Right atrium auricular region (tissue), 2 donors: Measurements from ENCODE around the gene CEACAM6. TPM values are rescaled to one million over a fixed set of nuclear protein-coding genes. Genes with fewer than 3 reads are reported as not detected.
A peak's percentile ranks its signal among the peaks of the same experiment; 100 is the strongest.

Source experiments
- DNase-seq: peaks from one replicate; pipeline ENCODE4 v3.0.0-alpha.2; 2019; ENCODE audit warnings: low spot score
- H3K27ac ChIP-seq, 2 donors: fragments of 200-600 bp; sonication (generic); 1 replicate in 1 of 2; 2 replicates in 1 of 2; pipeline ENCODE4 v1.5.1; 2016 to 2019
- H3K27me3 ChIP-seq, 2 donors: fragments of 200-600 bp; sonication (generic); one replicate each; pipeline versions ENCODE4 v1.5.1 to v1.6.0; 2017 to 2019
- H3K36me3 ChIP-seq: fragments of 200-600 bp; sonication (generic); one replicate; pipeline ENCODE4 v1.5.1; 2016
- H3K4me1 ChIP-seq, 2 donors: fragments of 200-600 bp; sonication (generic); one replicate each; pipeline versions ENCODE4 v1.5.1 to v1.6.0; 2017 to 2019
- H3K4me3 ChIP-seq, 2 donors: fragments of 200-600 bp; sonication (generic); 1 replicate in 1 of 2; 2 replicates in 1 of 2; pipeline ENCODE4 v1.5.1; 2017 to 2019; ENCODE audit warnings: mild to moderate bottlenecking in 1 of 2, moderate library complexity in 1 of 2
- H3K9me3 ChIP-seq, 2 donors: fragments of 200-600 bp; sonication (generic); one replicate each; pipeline ENCODE4 v1.5.1; 2019
- CTCF ChIP-seq, 2 donors: fragments of 200-600 bp; sonication (generic); IDR thresholded peaks; one replicate each; pipeline ENCODE4 v1.5.1; 2019; ENCODE audit warnings: antibody characterized with exemption in 2 of 2
- total RNA-seq, 2 donors: library from RNA; depleted of rRNA; stranded (reverse); fragments of >200 nt; gene quantifications; one replicate each; pipeline ENCODE4 v1.1.0, GENCODE V29; 2016

CEACAM6 gene
- total RNA-seq, 2 donors from 2014 or later, result not detected

- no peaks in the 10 kb centered on the region for H3K36me3 ChIP-seq
- TF ChIP-seq CTCF (IDR thresholded peaks at IDR 0.05), result peak; percentile 53 to 81
- H3K4me3 ChIP-seq, result no peak overlapping the region
- no peaks in the 10 kb centered on the region for H3K9me3 ChIP-seq
- no peaks in the 10 kb centered on the region for H3K4me1 ChIP-seq
- no peak for DNase-seq
- H3K27ac ChIP-seq, result no peak overlapping the region
- H3K27me3 ChIP-seq, result no peaks in the 10 kb centered on the region
These were observed 39.7 kb downstream of the CEACAM6 start for GRCh38 chr19:41795031-41795461.

- H3K27ac ChIP-seq, result no peak within 1 kb of the TSS
- no peaks in the 10 kb centered on the region for H3K27me3 ChIP-seq
- DNase-seq, result no peak
- H3K36me3 ChIP-seq, result no peaks in the 10 kb centered on the region
- TF ChIP-seq CTCF (IDR thresholded peaks at IDR 0.05), result no peak
- no peaks in the 10 kb centered on the region for H3K4me1 ChIP-seq
- H3K4me3 ChIP-seq, result no peak within 1 kb of the TSS
- H3K9me3 ChIP-seq, result no peaks in the 10 kb centered on the region
These were observed 41.0 kb downstream of the CEACAM6 start, which contains the start of gene CEACAM3 for GRCh38 chr19:41796362-41796761. Gene CEACAM3 (plus strand): TSS chr19:41796587. CDS start chr19:41796678, 91 bp downstream.

GRCh38 chr19:41796901-41797300 lies 41.6 kb downstream of the CEACAM6 start:
- DNase-seq, result no peak
- no peaks in the 10 kb centered on the region for H3K4me1 ChIP-seq
- no peak overlapping the region for H3K4me3 ChIP-seq
- H3K27ac ChIP-seq, result no peak overlapping the region
- H3K36me3 ChIP-seq, result no peaks in the 10 kb centered on the region
- no peaks in the 10 kb centered on the region for H3K27me3 ChIP-seq
- TF ChIP-seq CTCF (IDR thresholded peaks at IDR 0.05), result no peak
- H3K9me3 ChIP-seq, result no peaks in the 10 kb centered on the region

GRCh38 chr19:41799444-41800000 lies 44.2 kb downstream of the CEACAM6 start:
- Histone ChIP-seq H3K4me3 (no peak overlapping the region), H3K27me3 (no peaks in the 10 kb centered on the region), H3K27ac (no peak overlapping the region)

GRCh38 chr19:41801031-41801430 lies 45.7 kb downstream of the CEACAM6 start:
- Histone ChIP-seq H3K36me3 (no peaks in the 10 kb centered on the region), H3K4me1 (no peaks in the 10 kb centered on the region), H3K27me3 (no peaks in the 10 kb centered on the region), H3K9me3 (no peaks in the 10 kb centered on the region), H3K27ac (no peak overlapping the region), H3K4me3 (no peak overlapping the region)
- no peak for DNase-seq
- no peak for TF ChIP-seq CTCF (IDR thresholded peaks at IDR 0.05)

More at GRCh38 chr19:41799444-41800000, 44.2 kb downstream of the CEACAM6 start:
- Histone ChIP-seq H3K9me3 (no peaks in the 10 kb centered on the region), H3K4me1 (no peaks in the 10 kb centered on the region), H3K36me3 (no peaks in the 10 kb centered on the region)
- no peak for TF ChIP-seq CTCF (IDR thresholded peaks at IDR 0.05)
- no peak for DNase-seq

- Histone ChIP-seq H3K4me1 (no peaks in the 10 kb centered on the region), H3K4me3 (no peak overlapping the region), H3K36me3 (no peaks in the 10 kb centered on the region), H3K9me3 (no peaks in the 10 kb centered on the region), H3K27me3 (no peaks in the 10 kb centered on the region), H3K27ac (no peak overlapping the region)
- no peak for TF ChIP-seq CTCF (IDR thresholded peaks at IDR 0.05)
- DNase-seq, result no peak
These were observed 46.5 kb downstream of the CEACAM6 start for GRCh38 chr19:41801792-41802211.
